Posterior vena cava (tissue), 2 donors: ENCODE data around the gene VASH2. TPM values are rescaled to one million over a fixed set of nuclear protein-coding genes. Genes with fewer than 3 reads are reported as not detected.
"Not testable (repeated sequence)": the region's sequence is repeated elsewhere in the genome, so short reads cannot be mapped to it uniquely, and the experiment has no call there.

Experiments used
- DNase-seq: peaks from one replicate; pipeline ENCODE4 v3.0.0-alpha.2; 2020; ENCODE audit warnings: low spot score
- intact Hi-C, 2 donors: fragments of 100-400 bp; cut with DNase I; formaldehyde crosslinking; loops; one replicate each; pipeline versions ENCODE4 v1.14.1 to v1.14.2; 2022 to 2023
- total RNA-seq, 2 donors: library from RNA; stranded (reverse); fragmentation: NEBNext Ultra II Directional; extraction: Animal tissue kit (Norgen Biotek cat#: 25700); gene quantifications; one replicate each; pipeline ENCODE4 v1.2.1, GENCODE V29; 2021
- donor health status: DM: yes; HTN: yes; CAD: no.
- donor health status: DM: yes; HTN: yes; CAD: no.

Gene VASH2
- total RNA-seq, 2 donors from 2014 or later = 3.3 to 4.8 TPM

DNA sequence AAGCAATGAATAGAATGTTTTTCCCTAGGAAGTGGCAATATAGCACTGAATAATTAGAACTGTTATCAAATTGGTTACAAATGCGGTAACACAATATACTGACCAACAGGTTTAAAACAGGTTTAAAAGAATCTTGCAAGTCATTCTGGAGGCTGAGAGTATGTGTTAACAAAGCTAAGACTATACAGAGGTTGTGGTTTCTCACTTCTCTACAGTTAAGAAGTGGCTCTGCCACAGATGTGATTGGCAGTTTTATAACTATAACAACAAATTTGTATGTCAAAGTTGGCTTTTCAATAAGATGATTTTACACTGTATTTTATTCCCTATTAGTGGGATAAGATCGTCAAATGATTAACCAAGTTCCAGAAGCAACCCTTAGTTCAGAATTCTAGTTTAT, 58.2 kb downstream of the VASH2 start:
- intact Hi-C loops = no loop called here

DNA sequence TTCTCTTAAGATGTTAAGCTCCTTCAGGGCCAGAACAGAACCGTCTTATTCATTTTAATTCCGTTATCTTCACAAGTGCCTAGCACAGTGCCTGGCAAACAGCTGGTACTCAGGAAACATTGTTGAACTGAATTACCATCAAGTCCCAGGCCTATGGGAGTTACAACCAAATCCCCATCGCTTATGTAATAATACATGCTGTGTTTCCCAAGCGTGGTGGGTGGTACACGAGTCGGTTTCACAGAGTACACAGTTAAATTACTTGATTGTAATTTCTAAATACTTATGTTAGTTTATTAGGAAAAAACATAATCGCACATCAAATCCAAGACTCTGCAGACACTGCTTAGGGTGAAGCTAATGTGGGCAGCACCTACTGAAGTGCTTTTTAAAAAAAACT, 64.3 kb downstream of the VASH2 start:
- intact Hi-C loops = no loop called here
- DNase-seq = no peak

More for the DNA sequence above, 58.2 kb downstream of the VASH2 start:
- DNase-seq = no peak

DNA sequence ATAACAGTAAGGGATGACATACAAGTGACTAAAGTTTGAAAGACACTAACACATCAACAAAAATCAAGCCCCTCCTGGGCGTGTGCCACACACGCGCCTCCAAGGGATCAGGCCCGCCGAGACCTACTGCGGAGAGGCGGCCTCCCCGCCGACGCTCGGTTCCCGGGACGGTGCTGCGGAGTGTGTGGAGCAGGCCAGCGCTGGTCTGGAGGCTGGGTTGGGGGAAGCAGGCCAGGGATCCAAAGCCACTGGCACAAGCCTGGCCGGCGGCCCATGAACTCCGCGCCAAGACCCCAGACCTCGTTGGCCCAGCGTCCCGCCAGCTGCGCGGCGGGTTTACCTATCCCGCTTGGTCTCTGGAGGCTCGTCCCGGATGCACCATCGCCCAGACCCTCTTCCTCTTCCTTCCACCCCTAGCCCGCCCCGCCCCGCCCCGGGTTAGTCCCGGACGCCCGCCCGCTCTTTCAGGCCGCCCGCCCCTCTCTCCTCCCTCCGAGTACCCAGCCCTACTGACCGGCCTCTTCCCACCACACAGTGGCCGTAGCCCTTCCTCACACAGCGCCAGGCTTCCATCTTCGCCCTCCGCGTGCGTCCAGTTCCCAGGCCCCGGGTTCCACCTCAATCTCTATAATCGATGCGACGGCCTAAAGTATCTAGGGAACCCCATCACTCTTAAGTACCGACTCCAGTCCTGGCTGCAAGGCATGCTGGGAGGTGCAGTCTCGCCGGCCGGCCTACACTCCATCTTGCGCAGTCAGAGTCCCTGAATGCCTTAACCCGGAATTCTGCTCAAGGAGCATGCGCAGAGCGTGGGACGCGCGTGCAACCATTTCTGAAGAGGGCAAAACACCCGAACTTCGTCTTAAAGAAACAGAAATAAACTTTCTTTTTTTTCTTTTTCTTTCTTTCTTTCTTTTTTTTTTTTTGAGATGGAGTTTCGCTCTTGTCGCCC, 65.0 kb downstream of the VASH2 start, which contains the start of gene ANGEL2:
TSS of gene ANGEL2 (minus strand) at position 769 of the 952 bp plus-strand sequence. CDS start at position 573, 196 bp downstream.
- intact Hi-C loops = no loop called here
- DNase-seq = peak; percentile 99

DNA sequence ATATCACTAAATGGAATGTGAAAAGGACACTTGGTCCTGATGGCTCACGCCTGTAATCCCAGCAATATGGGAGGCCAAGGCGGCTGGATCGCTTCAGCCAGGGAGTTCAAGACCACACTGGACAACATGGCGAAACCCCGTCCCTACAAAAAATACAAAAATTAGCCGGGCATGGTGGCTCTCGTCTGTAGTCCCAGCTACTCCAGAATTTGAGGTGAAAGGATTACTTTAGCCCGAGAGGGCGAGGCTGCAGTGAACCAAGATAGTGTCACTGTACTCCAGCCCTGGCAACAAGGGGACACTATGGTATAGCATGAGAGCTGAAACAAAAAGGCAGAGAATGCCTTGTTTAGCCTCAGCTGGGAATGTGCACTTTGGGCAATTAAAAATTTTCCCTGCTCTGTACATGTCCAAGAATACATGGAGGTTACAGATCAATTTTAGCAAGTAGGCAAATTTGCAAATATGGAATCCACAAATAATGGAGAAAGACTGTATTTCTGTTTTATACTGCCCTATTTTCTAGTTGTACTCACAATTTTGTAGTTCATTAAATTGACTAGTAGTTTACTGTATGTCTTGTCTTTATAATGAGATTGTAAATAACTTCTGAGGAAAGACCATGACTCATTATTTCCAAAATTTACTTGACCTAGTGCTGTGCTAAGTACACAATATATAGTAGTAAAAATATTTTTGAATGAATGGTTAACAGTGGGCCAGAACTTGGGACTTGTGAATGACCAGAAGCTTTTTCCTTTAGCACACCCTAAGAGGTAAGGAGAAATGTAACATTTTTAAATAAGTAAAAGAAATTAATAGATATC, 67.3 kb downstream of the VASH2 start:
- DNase-seq = no peak
- intact Hi-C loops = no loop called here

DNA sequence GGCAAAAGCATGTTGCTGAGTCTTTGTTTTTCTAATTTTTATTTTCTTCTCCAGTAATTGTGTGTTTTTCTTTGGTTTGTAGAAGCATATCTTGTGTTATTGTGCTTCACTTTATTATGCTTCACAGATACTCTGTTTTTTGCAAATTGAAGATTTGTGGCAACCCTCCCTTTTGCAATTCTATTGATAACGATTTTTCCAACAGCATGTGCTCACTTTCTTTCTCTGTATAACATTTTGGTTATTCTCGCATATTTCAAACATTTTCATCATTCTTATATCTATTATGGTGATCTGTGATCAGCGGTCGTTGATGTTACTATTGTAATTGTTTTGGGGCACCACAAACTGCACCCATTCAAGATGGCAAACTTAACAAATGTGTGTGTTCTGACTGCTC, 69.1 kb downstream of the VASH2 start:
- no peak for DNase-seq
- intact Hi-C loops = no loop called here

DNA sequence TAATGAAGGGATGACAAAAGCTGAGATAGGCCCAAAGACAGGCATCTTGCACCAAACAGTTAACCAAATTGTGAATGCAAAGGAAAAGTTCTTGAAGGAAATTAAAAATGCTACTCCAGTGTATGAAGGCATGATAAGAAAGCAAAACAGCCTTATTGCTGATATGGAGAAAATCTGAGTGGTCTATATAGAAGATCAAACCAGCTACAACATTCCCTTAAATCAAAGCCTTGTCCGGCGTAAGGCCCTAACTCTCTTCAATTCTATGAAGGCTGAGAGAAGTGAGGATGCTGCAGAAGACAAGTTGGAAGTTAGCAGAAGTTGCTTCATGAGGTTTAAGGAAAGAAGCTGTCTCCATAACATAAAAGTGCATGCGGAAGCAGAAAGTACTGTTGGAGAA, 69.7 kb downstream of the VASH2 start:
- intact Hi-C loops = no loop called here
- DNase-seq = no peak

DNA sequence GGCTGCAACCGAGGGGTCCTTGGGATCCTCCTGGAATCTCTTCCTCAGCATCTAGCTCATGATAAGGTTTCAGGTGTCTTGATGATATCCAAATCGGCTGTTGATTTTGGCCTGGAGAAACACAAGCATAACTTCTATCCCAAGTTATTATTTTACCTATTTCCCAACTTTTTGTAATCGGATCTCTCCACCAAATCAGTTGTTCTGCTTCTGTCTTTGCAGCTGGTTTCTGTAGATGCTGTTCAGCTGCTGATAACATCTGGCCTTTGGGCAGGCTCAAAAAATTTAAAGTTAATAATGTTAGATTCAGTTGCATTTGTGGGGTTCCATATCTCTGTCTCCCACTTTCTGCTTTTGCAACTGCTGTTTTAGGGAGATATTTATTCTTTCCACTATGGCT, 76.7 kb downstream of the VASH2 start:
- DNase-seq, intact Hi-C loops: not testable (repeated sequence)

DNA sequence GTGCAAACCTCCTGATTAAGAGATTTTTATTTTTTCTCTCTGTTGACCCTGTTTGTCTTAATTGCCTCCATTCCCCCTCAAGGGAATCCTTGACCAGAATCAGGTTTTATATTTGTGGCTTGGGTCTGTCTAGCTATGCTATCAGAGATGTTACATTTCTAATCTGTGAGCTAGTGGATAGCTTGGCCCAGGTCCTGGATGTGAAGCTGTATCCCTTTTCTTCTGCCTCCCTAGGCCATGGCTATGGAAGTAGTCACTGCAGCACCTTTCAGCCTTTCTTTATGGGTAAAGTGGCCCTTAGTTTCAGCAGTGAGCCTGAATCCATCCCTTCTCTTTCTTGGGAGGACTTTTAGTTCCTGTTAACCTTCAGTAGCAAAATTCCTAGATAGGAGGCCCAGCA, 82.3 kb downstream of the VASH2 start:
- no peak for DNase-seq
- intact Hi-C loops = no loop called here

DNA sequence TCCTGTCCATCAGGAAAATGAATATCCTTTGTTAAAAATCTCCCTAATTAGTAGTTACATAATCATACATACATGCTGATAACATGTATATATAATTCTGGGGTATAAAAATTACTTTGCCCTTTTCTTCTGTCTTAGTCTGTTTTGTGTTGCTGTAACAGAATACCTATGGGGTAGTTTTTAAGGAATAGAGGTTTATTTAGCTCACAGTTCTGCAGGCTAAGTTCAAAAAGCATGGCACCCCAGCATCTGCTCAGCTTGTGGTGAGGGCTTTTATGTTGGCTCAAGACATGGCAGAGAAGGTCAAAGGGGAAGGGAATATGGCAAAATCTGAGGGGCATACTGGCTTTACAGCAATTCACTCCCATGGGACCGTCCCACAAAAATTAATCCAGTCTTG, 84.4 kb downstream of the VASH2 start:
- intact Hi-C loops = no loop called here
- no peak for DNase-seq

DNA sequence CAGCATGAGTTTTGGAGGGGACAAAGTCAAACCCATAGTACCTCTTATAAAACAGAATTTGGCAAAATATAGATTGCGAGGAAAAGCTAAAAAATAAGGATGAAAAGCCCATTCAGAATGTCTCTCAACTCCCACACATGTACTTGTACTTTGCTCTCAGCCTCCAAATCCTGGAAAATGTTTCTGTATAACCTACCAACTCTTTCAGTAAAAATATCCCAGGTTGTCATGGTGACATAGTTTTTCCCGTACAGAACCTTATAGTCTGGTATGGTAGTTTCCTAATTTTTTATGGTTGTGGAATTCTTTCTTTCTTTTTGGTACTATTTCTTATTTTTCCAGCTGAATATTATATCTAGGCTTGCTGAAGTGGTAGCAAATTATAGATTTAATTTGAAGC, 85.2 kb downstream of the VASH2 start:
- intact Hi-C loops = no loop called here

More for the DNA sequence above, 85.2 kb downstream of the VASH2 start:
- DNase-seq = no peak

Other genes starting within 250 kb of the VASH2 start
- gene NSL1, start 158.8 kb upstream of the VASH2 start, total RNA-seq = 10 to 100 TPM; 29.1 to 33.4 TPM
- gene TATDN3, start 158.6 kb upstream of the VASH2 start, total RNA-seq = 10 to 100 TPM; 11.4 to 12.2 TPM
- not detected for gene SPATA45, start 102.9 kb upstream of the VASH2 start, total RNA-seq
- 1 to 10 TPM; 5.9 to 6.7 TPM for gene FLVCR1, start 92.3 kb upstream of the VASH2 start, total RNA-seq
- 10 to 100 TPM; 29.7 to 31.1 TPM for gene ANGEL2, start 65.3 kb downstream of the VASH2 start, total RNA-seq
- gene RPS6KC1, start 100.7 kb downstream of the VASH2 start, total RNA-seq = 10 to 100 TPM; 20.2 to 23.5 TPM